Upper lobe of right lung (tissue), 1 donor: ENCODE results near the gene PDE3A. TPM values are rescaled to one million over a fixed set of nuclear protein-coding genes. Genes with fewer than 3 reads are reported as not detected.
A peak's percentile ranks its signal among the peaks of the same experiment; 100 is the strongest.
"Not testable (repeated sequence)": the region's sequence is repeated elsewhere in the genome, so short reads cannot be mapped to it uniquely, and the experiment has no call there.

Experiments
- ATAC-seq: fragments of 200-7000 bp; cut with Tn5 transposase; one replicate; pipeline ENCODE4 v1.9.1; 2020; ENCODE audit warnings: mild to moderate bottlenecking, moderate library complexity
- DNase-seq: peaks from one replicate; pipeline ENCODE4 v3.0.0-alpha.2; 2020
- H3K27ac ChIP-seq: fragments of 200-600 bp; one replicate; pipeline ENCODE4 v1.8.0; 2022
- H3K27me3 ChIP-seq: fragments of 200-600 bp; one replicate; pipeline ENCODE4 v1.8.0; 2022; ENCODE audit warnings: mild to moderate bottlenecking
- H3K36me3 ChIP-seq: fragments of 200-600 bp; one replicate; pipeline ENCODE4 v1.8.0; 2022
- H3K4me1 ChIP-seq: fragments of 200-600 bp; one replicate; pipeline ENCODE4 v1.8.0; 2022
- H3K4me3 ChIP-seq: fragments of 200-600 bp; one replicate; pipeline ENCODE4 v1.8.0; 2022; ENCODE audit warnings: mild to moderate bottlenecking
- H3K9me3 ChIP-seq: fragments of 200-600 bp; one replicate; pipeline ENCODE4 v1.8.0; 2022
- CTCF ChIP-seq: fragments of 200-600 bp; IDR thresholded peaks from one replicate; pipeline ENCODE4 v1.8.0; 2022; ENCODE audit warnings: antibody characterized with exemption
- intact Hi-C: fragments of 100-400 bp; cut with DNase I; formaldehyde crosslinking; loops from one replicate; pipeline ENCODE4 v1.11.0; 2022
- total RNA-seq: library from RNA; stranded (reverse); fragmentation: NEBNext Ultra II Directional; extraction: Animal tissue kit (Norgen Biotek cat#: 25700); gene quantifications from one replicate; pipeline ENCODE4 v1.2.1, GENCODE V29; 2021
- donor health status: DM: no; HTN: yes; CAD: no; lungs with severe emphysema.

Gene PDE3A
- total RNA-seq, 1 donor from 2014 or later: 8.4 TPM

DNA sequence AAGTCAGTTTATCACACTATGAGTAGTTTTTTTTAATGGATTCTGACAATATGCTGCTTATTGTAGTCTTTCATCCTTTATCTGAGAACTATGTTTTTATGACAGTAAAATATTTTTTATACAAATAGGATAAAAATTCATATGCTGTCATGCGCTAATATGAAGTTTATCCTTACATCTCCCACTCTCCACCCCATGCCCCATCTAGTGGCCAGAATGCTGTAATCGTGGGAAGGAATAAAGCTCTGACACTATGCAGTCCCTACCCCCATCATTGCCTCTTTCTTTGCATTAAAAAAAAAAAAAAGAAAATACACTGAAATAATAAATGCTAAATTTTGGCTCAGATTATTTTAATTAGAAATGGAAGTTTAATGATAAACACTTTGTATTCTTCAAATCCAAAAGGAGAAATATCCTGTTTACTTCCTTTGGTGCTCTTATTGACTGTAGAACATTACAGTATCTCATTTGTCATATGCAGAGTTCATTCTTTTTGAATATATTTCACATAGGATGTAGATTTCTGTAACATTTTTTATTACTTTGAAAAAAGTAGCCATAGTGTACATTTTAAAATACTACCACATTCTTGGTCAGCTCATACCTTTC is 180.9 kb downstream of the PDE3A start:
- no peaks in the 10 kb centered on the region for H3K36me3 ChIP-seq
- no peak overlapping the region for H3K27ac ChIP-seq
- no peaks in the 10 kb centered on the region for H3K9me3 ChIP-seq
- no peaks in the 10 kb centered on the region for H3K4me1 ChIP-seq
- DNase-seq (no peak), ATAC-seq (no peak)
- intact Hi-C loops: no loop called here
- peak; percentile 50 for TF ChIP-seq CTCF
- H3K4me3 ChIP-seq: no peak overlapping the region
- H3K27me3 ChIP-seq: no peaks in the 10 kb centered on the region

GRCh38 chr12:20551742-20552442 is 183.6 kb downstream of the PDE3A start:
- ATAC-seq: peak; percentile 36

GRCh38 chr12:20552586-20552985 is 184.2 kb downstream of the PDE3A start:
- peak; percentile 29 for ATAC-seq
- DNase-seq, H3K27ac ChIP-seq, H3K36me3 ChIP-seq, H3K4me3 ChIP-seq, intact Hi-C loops, H3K4me1 ChIP-seq, H3K9me3 ChIP-seq, H3K27me3 ChIP-seq: not testable (repeated sequence)

More at GRCh38 chr12:20551742-20552442, 183.6 kb downstream of the PDE3A start:
- H3K36me3 ChIP-seq, H3K27ac ChIP-seq, intact Hi-C loops, H3K9me3 ChIP-seq, H3K4me3 ChIP-seq, H3K27me3 ChIP-seq, H3K4me1 ChIP-seq: not testable (repeated sequence)
- peak; percentile 51 for DNase-seq

GRCh38 chr12:20555015-20555414 is 186.7 kb downstream of the PDE3A start:
- Histone ChIP-seq H3K9me3 (no peaks in the 10 kb centered on the region), H3K27ac (no peak overlapping the region), H3K4me3 (no peak overlapping the region), H3K4me1 (no peaks in the 10 kb centered on the region), H3K27me3 (no peaks in the 10 kb centered on the region), H3K36me3 (no peaks in the 10 kb centered on the region)
- no peak for ATAC-seq
- no peak for DNase-seq
- no peak for TF ChIP-seq CTCF
- intact Hi-C loops: no loop called here

DNA sequence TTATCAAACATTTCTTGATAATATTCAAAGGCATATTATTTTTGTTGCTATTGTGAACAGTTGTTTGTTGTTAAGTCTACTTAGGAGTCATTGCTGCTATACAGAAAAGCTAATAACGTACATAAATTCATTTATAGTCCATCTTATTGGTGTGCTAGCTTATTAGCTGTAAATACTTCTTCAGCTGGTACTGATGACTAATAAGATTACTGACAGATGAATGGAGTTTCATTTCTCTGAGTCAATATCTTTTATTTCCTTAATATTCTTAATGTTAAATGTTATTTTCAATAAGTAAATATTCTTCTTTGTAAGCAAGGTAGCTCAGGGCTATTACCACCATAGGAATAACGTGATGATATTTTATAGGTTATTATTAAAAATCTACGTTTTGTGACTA is 187.4 kb downstream of the PDE3A start:
- TF ChIP-seq CTCF: no peak
- Histone ChIP-seq H3K4me1 (no peaks in the 10 kb centered on the region), H3K36me3 (no peaks in the 10 kb centered on the region), H3K4me3 (no peak overlapping the region), H3K27ac (no peak overlapping the region), H3K27me3 (no peaks in the 10 kb centered on the region), H3K9me3 (no peaks in the 10 kb centered on the region)
- ATAC-seq (no peak), DNase-seq (no peak)
- intact Hi-C loops: no loop called here

GRCh38 chr12:20557096-20557495 is 188.8 kb downstream of the PDE3A start:
- no peaks in the 10 kb centered on the region for H3K27me3 ChIP-seq
- H3K9me3 ChIP-seq: no peaks in the 10 kb centered on the region
- no peak overlapping the region for H3K4me3 ChIP-seq
- H3K4me1 ChIP-seq: no peaks in the 10 kb centered on the region
- intact Hi-C loops: no loop called here
- ATAC-seq (no peak), DNase-seq (no peak)
- TF ChIP-seq CTCF: no peak
- no peak overlapping the region for H3K27ac ChIP-seq
- H3K36me3 ChIP-seq: no peaks in the 10 kb centered on the region
